Measurements from ENCODE around the gene KCNH5.

The KCNH5 gene

GRCh38 chr14:63045234-63045611 is at the start of gene KCNH5:
KCNH5 (minus strand) TSS chr14:63045458; CDS start chr14:63045186, 272 bp downstream.
- Mint-ChIP-seq H3K27ac (no peak within 1 kb of the TSS), H3K4me3 (no peak within 1 kb of the TSS), H3K27me3 (ENCODE audit: low read depth) (peaks cover 38% of the 10 kb centered on the region), H3K4me1 (ENCODE audit: low read depth) (no peaks in the 10 kb centered on the region), H3K36me3 (ENCODE audit: low read depth) (no peaks in the 10 kb centered on the region), H3K9me3 (no peaks in the 10 kb centered on the region)

GRCh38 chr14:63091394-63091996 is 46.2 kb upstream of the KCNH5 start:
- Mint-ChIP-seq H3K27me3 (ENCODE audit: low read depth) (no peaks in the 10 kb centered on the region), H3K9me3 (no peaks in the 10 kb centered on the region), H3K4me3 (no peak overlapping the region), H3K27ac (no peak overlapping the region), H3K36me3 (ENCODE audit: low read depth) (no peaks in the 10 kb centered on the region), H3K4me1 (ENCODE audit: low read depth) (no peaks in the 10 kb centered on the region)

- peaks cover 3% of the 10 kb centered on the region for H3K9me3 Mint-ChIP-seq
- no peaks in the 10 kb centered on the region for H3K36me3 Mint-ChIP-seq (ENCODE audit: low read depth)
- no peak overlapping the region for H3K4me3 Mint-ChIP-seq
- no peaks in the 10 kb centered on the region for H3K4me1 Mint-ChIP-seq (ENCODE audit: low read depth)
- no peaks in the 10 kb centered on the region for H3K27me3 Mint-ChIP-seq (ENCODE audit: low read depth)
- H3K27ac Mint-ChIP-seq: no peak overlapping the region
These were observed 43.6 kb upstream of the KCNH5 start for GRCh38 chr14:63088865-63089264.

- H3K27ac Mint-ChIP-seq: no peak overlapping the region
- H3K4me3 Mint-ChIP-seq: no peak overlapping the region
- H3K9me3 Mint-ChIP-seq: peaks cover 3% of the 10 kb centered on the region
- no peaks in the 10 kb centered on the region for H3K36me3 Mint-ChIP-seq (ENCODE audit: low read depth)
- H3K4me1 Mint-ChIP-seq (ENCODE audit: low read depth): no peaks in the 10 kb centered on the region
- no peaks in the 10 kb centered on the region for H3K27me3 Mint-ChIP-seq (ENCODE audit: low read depth)
These were observed 33.3 kb upstream of the KCNH5 start for GRCh38 chr14:63078569-63078968.

GRCh38 chr14:63076488-63076887 is 31.2 kb upstream of the KCNH5 start:
- Mint-ChIP-seq H3K27ac (no peak overlapping the region), H3K9me3 (peaks cover 6% of the 10 kb centered on the region)

GRCh38 chr14:63055631-63056030 is 10.4 kb upstream of the KCNH5 start:
- Mint-ChIP-seq H3K4me3 (no peak overlapping the region), H3K27ac (no peak overlapping the region), H3K4me1 (ENCODE audit: low read depth) (no peaks in the 10 kb centered on the region), H3K36me3 (ENCODE audit: low read depth) (no peaks in the 10 kb centered on the region), H3K9me3 (no peaks in the 10 kb centered on the region), H3K27me3 (ENCODE audit: low read depth) (no peaks in the 10 kb centered on the region)

More at GRCh38 chr14:63076488-63076887, 31.2 kb upstream of the KCNH5 start:
- Mint-ChIP-seq H3K4me3 (no peak overlapping the region), H3K4me1 (ENCODE audit: low read depth) (no peaks in the 10 kb centered on the region), H3K36me3 (ENCODE audit: low read depth) (no peaks in the 10 kb centered on the region), H3K27me3 (ENCODE audit: low read depth) (no peaks in the 10 kb centered on the region)

- H3K36me3 Mint-ChIP-seq (ENCODE audit: low read depth): no peaks in the 10 kb centered on the region
- H3K27ac Mint-ChIP-seq: no peak overlapping the region
- no peaks in the 10 kb centered on the region for H3K9me3 Mint-ChIP-seq
- H3K4me1 Mint-ChIP-seq (ENCODE audit: low read depth): no peaks in the 10 kb centered on the region
- peaks cover 19% of the 10 kb centered on the region for H3K27me3 Mint-ChIP-seq (ENCODE audit: low read depth)
- H3K4me3 Mint-ChIP-seq: no peak overlapping the region
These were observed 6.7 kb upstream of the KCNH5 start for GRCh38 chr14:63051992-63052391.

- H3K36me3 Mint-ChIP-seq (ENCODE audit: low read depth): no peaks in the 10 kb centered on the region
- no peak overlapping the region for H3K27ac Mint-ChIP-seq
- H3K27me3 Mint-ChIP-seq (ENCODE audit: low read depth): peaks cover 26% of the 10 kb centered on the region
- no peaks in the 10 kb centered on the region for H3K4me1 Mint-ChIP-seq (ENCODE audit: low read depth)
- no peaks in the 10 kb centered on the region for H3K9me3 Mint-ChIP-seq
- H3K4me3 Mint-ChIP-seq: no peak overlapping the region
These were observed 6.0 kb upstream of the KCNH5 start for GRCh38 chr14:63051301-63051700.

- no peaks in the 10 kb centered on the region for H3K4me1 Mint-ChIP-seq (ENCODE audit: low read depth)
- no peaks in the 10 kb centered on the region for H3K36me3 Mint-ChIP-seq (ENCODE audit: low read depth)
- peaks cover 29% of the 10 kb centered on the region for H3K27me3 Mint-ChIP-seq (ENCODE audit: low read depth)
- no peaks in the 10 kb centered on the region for H3K9me3 Mint-ChIP-seq
- H3K27ac Mint-ChIP-seq: no peak overlapping the region
- no peak overlapping the region for H3K4me3 Mint-ChIP-seq
These were observed 5.4 kb upstream of the KCNH5 start for GRCh38 chr14:63050694-63051093.

- no peak overlapping the region for H3K27ac Mint-ChIP-seq
- H3K27me3 Mint-ChIP-seq (ENCODE audit: low read depth): peaks cover 38% of the 10 kb centered on the region
These were observed 1.3 kb upstream of the KCNH5 start for GRCh38 chr14:63046339-63047268.

GRCh38 chr14:63045612-63046320 is 508 bp upstream of the KCNH5 start:
- peaks cover 38% of the 10 kb centered on the region for H3K27me3 Mint-ChIP-seq (ENCODE audit: low read depth)
- H3K4me3 Mint-ChIP-seq: no peak overlapping the region
- H3K27ac Mint-ChIP-seq: no peak overlapping the region
- no peaks in the 10 kb centered on the region for H3K9me3 Mint-ChIP-seq
- no peaks in the 10 kb centered on the region for H3K4me1 Mint-ChIP-seq (ENCODE audit: low read depth)
- no peaks in the 10 kb centered on the region for H3K36me3 Mint-ChIP-seq (ENCODE audit: low read depth)

More at GRCh38 chr14:63046339-63047268, 1.3 kb upstream of the KCNH5 start:
- H3K9me3 Mint-ChIP-seq: no peaks in the 10 kb centered on the region
- H3K36me3 Mint-ChIP-seq (ENCODE audit: low read depth): no peaks in the 10 kb centered on the region
- no peaks in the 10 kb centered on the region for H3K4me1 Mint-ChIP-seq (ENCODE audit: low read depth)
- no peak overlapping the region for H3K4me3 Mint-ChIP-seq

GRCh38 chr14:63039866-63040265 is 5.4 kb downstream of the KCNH5 start:
- peaks cover 9% of the 10 kb centered on the region for H3K27me3 Mint-ChIP-seq (ENCODE audit: low read depth)
- H3K4me1 Mint-ChIP-seq (ENCODE audit: low read depth): no peaks in the 10 kb centered on the region
- no peaks in the 10 kb centered on the region for H3K36me3 Mint-ChIP-seq (ENCODE audit: low read depth)
- no peak overlapping the region for H3K27ac Mint-ChIP-seq
- no peak overlapping the region for H3K4me3 Mint-ChIP-seq
- no peaks in the 10 kb centered on the region for H3K9me3 Mint-ChIP-seq

GRCh38 chr14:63032641-63033040 is 12.6 kb downstream of the KCNH5 start:
- no peak overlapping the region for H3K27ac Mint-ChIP-seq
- H3K9me3 Mint-ChIP-seq: no peaks in the 10 kb centered on the region
- H3K27me3 Mint-ChIP-seq (ENCODE audit: low read depth): no peaks in the 10 kb centered on the region
- H3K4me1 Mint-ChIP-seq (ENCODE audit: low read depth): no peaks in the 10 kb centered on the region
- no peak overlapping the region for H3K4me3 Mint-ChIP-seq
- H3K36me3 Mint-ChIP-seq (ENCODE audit: low read depth): no peaks in the 10 kb centered on the region

GRCh38 chr14:63032076-63032475 is 13.2 kb downstream of the KCNH5 start:
- no peak overlapping the region for H3K27ac Mint-ChIP-seq
- H3K4me3 Mint-ChIP-seq: no peak overlapping the region
- H3K9me3 Mint-ChIP-seq: no peaks in the 10 kb centered on the region
- no peaks in the 10 kb centered on the region for H3K36me3 Mint-ChIP-seq (ENCODE audit: low read depth)
- no peaks in the 10 kb centered on the region for H3K27me3 Mint-ChIP-seq (ENCODE audit: low read depth)
- no peaks in the 10 kb centered on the region for H3K4me1 Mint-ChIP-seq (ENCODE audit: low read depth)
